SK-N-SH (cell line): Measurements from ENCODE around the gene DLG2. TPM values are rescaled to one million over a fixed set of nuclear protein-coding genes. Genes with fewer than 3 reads are reported as not detected.

Experiments
- CTCF ChIA-PET: fragments of 300-600, 350-600 bp; formaldehyde crosslinking; extraction: SDS; loops from one replicate; lab custom pipeline; 2021; lab: Yijun Ruan, JAX
- POLR2A ChIA-PET: fragments of 350-600 bp; sonication (Branson Sonifier 250); formaldehyde crosslinking; extraction: SDS; loops from one replicate; lab custom pipeline; 2020; ENCODE audit warnings: antibody characterized with exemption, inconsistent platforms; lab: Yijun Ruan, JAX
- DNase-seq: peaks from one replicate; pipeline ENCODE4 v3.0.0; 2012
- H2AFZ ChIP-seq: fragments of 200-600 bp; sonication (generic); 2 replicates; pipeline ENCODE4 v1.8.1; 2016; ENCODE audit warnings: antibody characterized with exemption, mild to moderate bottlenecking, low read depth
- H3F3A ChIP-seq: fragments of 200-600 bp; sonication (generic); replicated peaks from 2 replicates; pipeline ENCODE3; 2016; ENCODE audit warnings: antibody characterized with exemption, mild to moderate bottlenecking; ENCODE audit not compliant: insufficient read depth
- H3K27ac ChIP-seq, 2 experiments: fragments of 200-500 bp in 1 of 2; fragments of 200-600 bp in 1 of 2; sonication (Bioruptor generic) in 1 of 2; sonication (generic), shearing (Covaris generic) in 1 of 2; 2 replicates each; pipeline versions ENCODE4 v1.5.1 to v1.6.1; 2014 to 2016; ENCODE audit warnings: low read depth in 2 of 2, inconsistent platforms in 1 of 2, low read length in 1 of 2, mild to moderate bottlenecking in 1 of 2, mixed read lengths in 1 of 2
- H3K27me3 ChIP-seq: fragments of 200-600 bp; sonication (generic), shearing (Covaris generic); 2 replicates; pipeline ENCODE4 v1.6.1; 2016; ENCODE audit warnings: mixed run types; ENCODE audit not compliant: insufficient read depth
- H3K36me3 ChIP-seq, 2 experiments: fragments of 200-500 bp in 1 of 2; fragments of 200-600 bp in 1 of 2; sonication (Bioruptor generic) in 1 of 2; sonication (generic) in 1 of 2; replicated peaks in 1 of 2; 2 replicates each; pipeline versions ENCODE3 to v1.5.1; 2014 to 2016; ENCODE audit warnings: low read length in 1 of 2, mild to moderate bottlenecking in 1 of 2; ENCODE audit not compliant: insufficient read depth in 2 of 2, control insufficient read depth in 1 of 2
- H3K4me1 ChIP-seq, 2 experiments: fragments of 200-500 bp in 1 of 2; fragments of 200-600 bp in 1 of 2; sonication (Bioruptor generic) in 1 of 2; sonication (generic), shearing (Covaris generic) in 1 of 2; 2 replicates each; pipeline versions ENCODE4 v1.5.1 to v1.6.1; 2014 to 2016; ENCODE audit warnings: low read depth in 1 of 2, low read length in 1 of 2, mixed run types in 1 of 2; ENCODE audit not compliant: insufficient read depth in 2 of 2, control insufficient read depth in 1 of 2
- H3K4me2 ChIP-seq: fragments of 200-600 bp; sonication (generic), shearing (Covaris generic); 2 replicates; pipeline ENCODE4 v1.6.1; 2017; ENCODE audit warnings: mixed run types
- H3K4me3 ChIP-seq, 2 experiments: fragments of 200-500 bp in 1 of 2; fragments of 200-600 bp in 1 of 2; sonication (Bioruptor generic) in 1 of 2; sonication (generic), shearing (Covaris generic) in 1 of 2; 2 replicates each; pipeline versions ENCODE4 v1.5.1 to v1.8.1; 2014 to 2016; ENCODE audit warnings: low read depth in 2 of 2, inconsistent platforms in 1 of 2, low read length in 1 of 2, mild to moderate bottlenecking in 1 of 2, mixed read lengths in 1 of 2, moderate library complexity in 1 of 2
- H3K79me2 ChIP-seq: fragments of 200-600 bp; sonication (generic); 2 replicates; pipeline ENCODE4 v1.8.1; 2017; ENCODE audit warnings: mild to moderate bottlenecking; ENCODE audit not compliant: insufficient read depth
- H3K9ac ChIP-seq: fragments of 200-600 bp; sonication (generic); 2 replicates; pipeline ENCODE4 v1.6.1; 2017; ENCODE audit warnings: mixed run types
- H3K9me2 ChIP-seq: fragments of 200-600 bp; sonication (generic); 2 replicates; pipeline ENCODE4 v1.6.1; 2017; ENCODE audit warnings: mixed run types
- H3K9me3 ChIP-seq: fragments of 200-600 bp; sonication (generic); 2 replicates; pipeline ENCODE4 v1.6.1; 2017; ENCODE audit warnings: mixed run types, mild to moderate bottlenecking, moderate library complexity
- H4K20me1 ChIP-seq: fragments of 200-600 bp; sonication (generic); 2 replicates; pipeline ENCODE4 v1.6.1; 2017; ENCODE audit warnings: mild to moderate bottlenecking, mixed run types; ENCODE audit not compliant: insufficient read depth
- ELF1 ChIP-seq: IDR thresholded peaks from 2 replicates; pipeline ENCODE4 v1.4.0; 2012
- EP300 ChIP-seq, 2 experiments: IDR thresholded peaks; 2 replicates each; pipeline versions ENCODE4 v1.4.0 to v1.6.1; 2012; ENCODE audit warnings: borderline replicate concordance in 1 of 2, low read depth in 1 of 2, low read length in 1 of 2
- EZH2phosphoT487 ChIP-seq: fragments of 200-600 bp; sonication (generic); IDR thresholded peaks from 2 replicates; pipeline ENCODE4 v1.6.1; 2017; ENCODE audit warnings: low read depth, mixed run types, mild to moderate bottlenecking, antibody characterized with exemption, moderate library complexity, borderline replicate concordance
- FOXJ3 ChIP-seq: sonication (generic); formaldehyde crosslinking; IDR thresholded peaks from 2 replicates; pipeline ENCODE4 v1.5.1; 2020; ENCODE audit warnings: mild to moderate bottlenecking, missing genetic modification reagents
- FOXM1 ChIP-seq: IDR thresholded peaks from 2 replicates; pipeline ENCODE4 v1.4.0; 2012; ENCODE audit warnings: low read depth, mild to moderate bottlenecking
- GABPA ChIP-seq: IDR thresholded peaks from 2 replicates; pipeline ENCODE4 v1.4.0; 2012; ENCODE audit warnings: low read depth, mild to moderate bottlenecking
- JUND ChIP-seq: IDR thresholded peaks from 2 replicates; pipeline ENCODE4 v1.4.0; 2012
- MEF2A ChIP-seq: IDR thresholded peaks from 2 replicates; pipeline ENCODE4 v1.4.0; 2012; ENCODE audit warnings: low read depth, borderline replicate concordance
- NRF1 ChIP-seq: IDR thresholded peaks from 2 replicates; pipeline ENCODE4 v1.6.1; 2012; ENCODE audit warnings: low read depth, mild to moderate bottlenecking, low read length
- POLR2AphosphoS5 ChIP-seq: IDR thresholded peaks from 2 replicates; pipeline ENCODE4 v1.6.1; 2012; ENCODE audit warnings: low read depth, low read length
- REST ChIP-seq: IDR thresholded peaks from 2 replicates; pipeline ENCODE4 v1.6.1; 2012; ENCODE audit warnings: mild to moderate bottlenecking, low read depth, low read length, moderate library complexity
- RFX5 ChIP-seq: IDR thresholded peaks from 2 replicates; pipeline ENCODE4 v1.6.1; 2012; ENCODE audit warnings: mild to moderate bottlenecking, improper control_type of control experiment, low read length
- SIN3A ChIP-seq: IDR thresholded peaks from 2 replicates; pipeline ENCODE4 v1.6.1; 2012; ENCODE audit warnings: low read depth, mild to moderate bottlenecking, low read length, moderate library complexity, borderline replicate concordance
- TEAD4 ChIP-seq: IDR thresholded peaks from 2 replicates; pipeline ENCODE4 v1.4.0; 2012; ENCODE audit warnings: mild to moderate bottlenecking, borderline replicate concordance; ENCODE audit not compliant: insufficient read depth
- YY1 ChIP-seq: IDR thresholded peaks from 2 replicates; pipeline ENCODE4 v1.4.0; 2012; ENCODE audit warnings: low read depth, mild to moderate bottlenecking
- ZBTB33 ChIP-seq: IDR thresholded peaks from 2 replicates; pipeline ENCODE4 v1.4.0; 2012; ENCODE audit warnings: low read depth, borderline replicate concordance
- WGBS: methylation state at CpG from one replicate; pipeline ENCODE4 v1.1.6; 2017; ENCODE audit warnings: low lambda C conversion rate; 5-methylcytosine and 5-hydroxymethylcytosine counted together
- polyA plus RNA-seq, 3 experiments: library from polyadenylated mRNA; depleted of rRNA; stranded (reverse); fragments of >200 nt; gene quantifications; 2 replicates each; pipeline ENCODE4 v1.2.3, GENCODE V29; 2012
- TF ChIP-seq, protein P1 (sequence below): fragments of 200-600 bp; sonication (generic); IDR thresholded peaks from 2 replicates; pipeline ENCODE4 v1.6.1; 2017; ENCODE audit warnings: antibody characterized with exemption, mild to moderate bottlenecking, moderate library complexity
- TF ChIP-seq, protein P2 (sequence below): IDR thresholded peaks from 2 replicates; pipeline ENCODE4; 2012

The DLG2 gene
- polyA plus RNA-seq, 1 of the 3 experiments (the other 2 are of a cell fraction) = 0.21 TPM

- no peak overlapping the region for H3K9ac ChIP-seq
- no peaks in the 10 kb centered on the region for H3K9me2 ChIP-seq
- no peaks in the 10 kb centered on the region for H3K27me3 ChIP-seq
- POLR2A ChIA-PET = no interaction called here
- no peaks in the 10 kb centered on the region for H3K9me3 ChIP-seq
- H3F3A ChIP-seq = no peaks in the 10 kb centered on the region
- H3K4me3 ChIP-seq = no peak overlapping the region
- no peak for DNase-seq
- no peaks in the 10 kb centered on the region for H3K36me3 ChIP-seq
- no peaks in the 10 kb centered on the region; a peak in 1 of 4 replicates for H3K4me1 ChIP-seq
- H3K27ac ChIP-seq = no peak overlapping the region
- no peak overlapping the region for H3K4me2 ChIP-seq
- CTCF ChIA-PET = interaction anchor here (0.8 to 1.6 kb wide), 3 partner anchors 12 to 420 kb away, joined by 3 to 4 read pairs (median 4); no protein-coding TSS in a partner anchor
- no peaks in the 10 kb centered on the region for H3K79me2 ChIP-seq
- TF ChIP-seq RFX5 (no peak), ZBTB33 (no peak), SIN3A (no peak), YY1 (no peak), NRF1 (no peak), MEF2A (no peak), JUND (no peak), TEAD4 (no peak)
- TF ChIP-seq, protein P1, sequence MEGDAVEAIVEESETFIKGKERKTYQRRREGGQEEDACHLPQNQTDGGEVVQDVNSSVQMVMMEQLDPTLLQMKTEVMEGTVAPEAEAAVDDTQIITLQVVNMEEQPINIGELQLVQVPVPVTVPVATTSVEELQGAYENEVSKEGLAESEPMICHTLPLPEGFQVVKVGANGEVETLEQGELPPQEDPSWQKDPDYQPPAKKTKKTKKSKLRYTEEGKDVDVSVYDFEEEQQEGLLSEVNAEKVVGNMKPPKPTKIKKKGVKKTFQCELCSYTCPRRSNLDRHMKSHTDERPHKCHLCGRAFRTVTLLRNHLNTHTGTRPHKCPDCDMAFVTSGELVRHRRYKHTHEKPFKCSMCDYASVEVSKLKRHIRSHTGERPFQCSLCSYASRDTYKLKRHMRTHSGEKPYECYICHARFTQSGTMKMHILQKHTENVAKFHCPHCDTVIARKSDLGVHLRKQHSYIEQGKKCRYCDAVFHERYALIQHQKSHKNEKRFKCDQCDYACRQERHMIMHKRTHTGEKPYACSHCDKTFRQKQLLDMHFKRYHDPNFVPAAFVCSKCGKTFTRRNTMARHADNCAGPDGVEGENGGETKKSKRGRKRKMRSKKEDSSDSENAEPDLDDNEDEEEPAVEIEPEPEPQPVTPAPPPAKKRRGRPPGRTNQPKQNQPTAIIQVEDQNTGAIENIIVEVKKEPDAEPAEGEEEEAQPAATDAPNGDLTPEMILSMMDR = no peak
- TF ChIP-seq, protein P2, sequence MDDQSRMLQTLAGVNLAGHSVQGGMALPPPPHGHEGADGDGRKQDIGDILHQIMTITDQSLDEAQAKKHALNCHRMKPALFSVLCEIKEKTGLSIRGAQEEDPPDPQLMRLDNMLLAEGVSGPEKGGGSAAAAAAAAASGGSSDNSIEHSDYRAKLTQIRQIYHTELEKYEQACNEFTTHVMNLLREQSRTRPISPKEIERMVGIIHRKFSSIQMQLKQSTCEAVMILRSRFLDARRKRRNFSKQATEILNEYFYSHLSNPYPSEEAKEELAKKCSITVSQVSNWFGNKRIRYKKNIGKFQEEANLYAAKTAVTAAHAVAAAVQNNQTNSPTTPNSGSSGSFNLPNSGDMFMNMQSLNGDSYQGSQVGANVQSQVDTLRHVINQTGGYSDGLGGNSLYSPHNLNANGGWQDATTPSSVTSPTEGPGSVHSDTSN = no peak
- WGBS = 45% methylated on average over 4 of the region's 4 CpGs
- H2AFZ ChIP-seq = no peak overlapping the region
- no peaks in the 10 kb centered on the region for H4K20me1 ChIP-seq
Observed at GRCh38 chr11:84247926-84248325, 1379.2 kb downstream of the DLG2 start.

DNA sequence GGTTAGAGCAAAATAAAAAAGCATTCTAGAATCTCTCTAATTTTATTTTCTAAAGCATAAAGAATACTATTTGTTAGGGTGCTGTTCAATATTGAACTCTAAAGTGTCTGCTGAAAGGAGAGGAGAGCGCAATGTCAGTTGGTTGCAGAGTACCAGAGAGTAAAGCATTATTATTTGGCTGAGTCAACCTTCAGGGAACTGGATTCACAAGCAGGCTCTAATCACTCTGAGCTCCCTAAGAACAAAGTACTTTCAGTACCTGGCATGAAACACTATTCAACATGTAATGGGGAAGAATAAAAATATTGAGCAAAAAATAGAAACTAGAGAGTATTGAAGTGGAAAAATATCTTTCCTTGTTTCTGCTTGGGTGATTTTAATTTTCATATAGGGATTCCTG lies 1380.0 kb downstream of the DLG2 start:
- H3F3A ChIP-seq = no peaks in the 10 kb centered on the region
- 62% methylated on average over 1 of the region's 1 CpG for WGBS
- no peak overlapping the region for H2AFZ ChIP-seq
- DNase-seq = no peak
- no peak overlapping the region for H3K9ac ChIP-seq
- ChIA-PET POLR2A (no interaction called here), CTCF (interaction anchor here (0.8 kb wide), 1 partner anchor 410 kb away, joined by 4 read pairs; no protein-coding TSS in a partner anchor)
- no peaks in the 10 kb centered on the region for H3K79me2 ChIP-seq
- H3K4me2 ChIP-seq = no peak overlapping the region
- H3K9me3 ChIP-seq = no peaks in the 10 kb centered on the region
- H3K9me2 ChIP-seq = no peaks in the 10 kb centered on the region
- no peaks in the 10 kb centered on the region; a peak in 1 of 4 replicates for H3K4me1 ChIP-seq
- no peak overlapping the region for H3K27ac ChIP-seq
- H4K20me1 ChIP-seq = no peaks in the 10 kb centered on the region
- H3K36me3 ChIP-seq = no peaks in the 10 kb centered on the region
- H3K4me3 ChIP-seq = no peak overlapping the region
- no peaks in the 10 kb centered on the region for H3K27me3 ChIP-seq
- TF ChIP-seq EZH2phosphoT487 = no peak
- no peak for TF ChIP-seq GABPA
- no peak for TF ChIP-seq EP300 (IDR thresholded peaks at IDR 0.05; ENCODE audit: borderline replicate concordance in 1 of 2, low read depth in 1 of 2, low read length in 1 of 2)
- TF ChIP-seq FOXJ3 (CRISPR knock-in tag) = no peak
- TF ChIP-seq REST = no peak
- TF ChIP-seq FOXM1 = no peak
- TF ChIP-seq POLR2AphosphoS5 = no peak
- TF ChIP-seq ELF1 = no peak
- TF ChIP-seq, protein P1 = no peak
- TF ChIP-seq MEF2A = no peak
